ENCODE data around the gene RALGDS. TPM values are rescaled to one million over a fixed set of nuclear protein-coding genes. Genes with fewer than 3 reads are reported as not detected.
"Not testable (repeated sequence)": the region's sequence is repeated elsewhere in the genome, so short reads cannot be mapped to it uniquely, and the experiment has no call there.

The RALGDS gene
- total RNA-seq (100 to 1,000 TPM in 4 of 5 donors, 10 to 100 TPM in 1; 81.0 to 161 (median 137) TPM), total RNA-seq (13.7 to 202 (median 58.0) reads per million in 29 experiments)
- total RNA-seq (2013), result 86.3 TPM

GRCh38 chr9:133121198-133121914 is at the start of gene RALGDS:
RALGDS (minus strand) TSS chr9:133121240; CDS start chr9:133121154, 86 bp downstream.
- DNase-seq (peak; percentile 71 to 95 (median 85)), ATAC-seq (replicated peaks in 1 of 4) (peak; percentile 83 to 87 (median 86))
- H3K9me3 ChIP-seq, result no peaks in the 10 kb centered on the region
- H3K27ac ChIP-seq (ENCODE audit: low read length), result peak within 1 kb of the TSS; percentile 87
- peak within 1 kb of the TSS; percentile 75 to 78 (median 77) for H3K4me3 Mint-ChIP-seq
- CTCF ChIA-PET, result interaction anchor here in 1 of 2 donors (0.5 kb wide), 1 partner anchor 22 kb away, joined by 4 read pairs; no protein-coding TSS in a partner anchor
- peaks cover 2 to 91% of the 10 kb centered on the region in 2 experiments for H3K4me1 ChIP-seq (ENCODE audit: control insufficient read depth in 1 of 2, extremely low read depth in 1 of 2, insufficient read depth in 2 of 2, low read length in 2 of 2)
- H3K4me1 Mint-ChIP-seq, result peaks cover 43 to 89% (median 66%) of the 10 kb centered on the region in 3 donors
- H3K4me3 ChIP-seq (ENCODE audit: control insufficient read depth in 1 of 2, extremely low read depth in 1 of 2, low read length in 1 of 2), result peak within 1 kb of the TSS; percentile 52 to 70
- peak within 1 kb of the TSS; percentile 93 to 95 for H3K27ac Mint-ChIP-seq
- 8% methylated on average over 19 of the region's 53 CpGs for WGBS (ENCODE audit: insufficient coverage)
- H3K9me3 Mint-ChIP-seq, result no peaks in the 10 kb centered on the region
- peaks cover under 1% of the 10 kb centered on the region for H3K36me3 Mint-ChIP-seq
- no peaks in the 10 kb centered on the region for H3K27me3 Mint-ChIP-seq
- peaks cover 0 to 7% of the 10 kb centered on the region in 2 donors for H3K36me3 ChIP-seq (ENCODE audit: control insufficient read depth in 2 of 2, extremely low read depth in 1 of 2, insufficient read depth in 1 of 2, low read length in 1 of 2)
- POLR2A ChIA-PET, result interaction anchor here in 1 of 2 donors (2.0 kb wide), 1 partner anchor 12 kb away, joined by 4 read pairs; no protein-coding TSS in a partner anchor
- H3K27me3 ChIP-seq (replicated peaks in 1 of 2; ENCODE audit: control insufficient read depth in 2 of 2, extremely low read depth in 1 of 2, insufficient read depth in 2 of 2, low read length in 1 of 2), result no peaks in the 10 kb centered on the region

- ChIA-PET CTCF (no interaction called here), POLR2A (no interaction called here)
- H3K4me3 ChIP-seq (ENCODE audit: control insufficient read depth in 1 of 2, extremely low read depth in 1 of 2, low read length in 1 of 2), result no peak overlapping the region
- Mint-ChIP-seq H3K9me3 (no peaks in the 10 kb centered on the region), H3K36me3 (no peaks in the 10 kb centered on the region), H3K4me1 (no peaks in the 10 kb centered on the region), H3K27me3 (peaks cover 0 to 6% of the 10 kb centered on the region in 2 donors), H3K4me3 (no peak overlapping the region), H3K27ac (no peak overlapping the region)
- no peaks in the 10 kb centered on the region for H3K4me1 ChIP-seq (ENCODE audit: control insufficient read depth in 1 of 2, extremely low read depth in 1 of 2, insufficient read depth in 2 of 2, low read length in 2 of 2)
- no peak overlapping the region for H3K27ac ChIP-seq (ENCODE audit: low read length)
- ATAC-seq (replicated peaks in 1 of 4) (no peak), DNase-seq (no peak)
- WGBS (ENCODE audit: insufficient coverage), result 94% methylated on average over 3 of the region's 11 CpGs
- no peaks in the 10 kb centered on the region for H3K9me3 ChIP-seq
- peaks cover 0 to 11% of the 10 kb centered on the region in 2 experiments for H3K27me3 ChIP-seq (replicated peaks in 1 of 2; ENCODE audit: control insufficient read depth in 2 of 2, extremely low read depth in 1 of 2, insufficient read depth in 2 of 2, low read length in 1 of 2)
- no peaks in the 10 kb centered on the region for H3K36me3 ChIP-seq (ENCODE audit: control insufficient read depth in 2 of 2, extremely low read depth in 1 of 2, insufficient read depth in 1 of 2, low read length in 1 of 2)
Observed at GRCh38 chr9:133170716-133171115, 49.7 kb upstream of the RALGDS start.

DNA sequence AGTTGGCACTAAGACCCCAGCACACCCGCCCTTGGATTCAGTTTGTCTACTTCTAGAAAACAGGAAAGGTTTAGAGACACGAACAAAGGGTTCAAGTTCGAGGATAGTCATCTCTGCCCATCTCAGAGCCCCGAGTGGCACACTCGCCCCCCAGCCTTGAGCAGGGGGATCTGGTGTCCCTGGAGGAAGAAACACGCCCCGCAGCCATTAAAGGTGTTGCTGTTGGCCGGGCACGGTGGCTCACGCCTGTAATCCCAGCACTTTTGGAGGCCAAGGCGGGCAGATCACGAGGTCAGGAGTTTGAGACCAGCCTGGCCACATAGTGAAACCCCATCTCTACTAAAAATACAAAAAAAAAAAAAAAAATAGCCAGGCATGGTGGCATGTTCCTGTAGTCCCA is 48.6 kb upstream of the RALGDS start:
- H3K4me1 Mint-ChIP-seq; H3K4me3 Mint-ChIP-seq; H3K27ac Mint-ChIP-seq; H3K27me3 Mint-ChIP-seq; ATAC-seq (replicated peaks in 1 of 4); H3K36me3 Mint-ChIP-seq; CTCF ChIA-PET; DNase-seq; H3K9me3 ChIP-seq; H3K4me3 ChIP-seq (ENCODE audit: control insufficient read depth in 1 of 2, extremely low read depth in 1 of 2, low read length in 1 of 2); H3K4me1 ChIP-seq (ENCODE audit: control insufficient read depth in 1 of 2, extremely low read depth in 1 of 2, insufficient read depth in 2 of 2, low read length in 2 of 2); H3K27ac ChIP-seq (ENCODE audit: low read length); POLR2A ChIA-PET; H3K36me3 ChIP-seq (ENCODE audit: control insufficient read depth in 2 of 2, extremely low read depth in 1 of 2, insufficient read depth in 1 of 2, low read length in 1 of 2); H3K9me3 Mint-ChIP-seq: not testable (repeated sequence)
- peaks cover 0 to 11% of the 10 kb centered on the region in 2 experiments for H3K27me3 ChIP-seq (replicated peaks in 1 of 2; ENCODE audit: control insufficient read depth in 2 of 2, extremely low read depth in 1 of 2, insufficient read depth in 2 of 2, low read length in 1 of 2)
- WGBS (ENCODE audit: insufficient coverage), result 84% methylated on average over 5 of the region's 12 CpGs

GRCh38 chr9:133169102-133169501 is 48.1 kb upstream of the RALGDS start:
- no peaks in the 10 kb centered on the region for H3K9me3 Mint-ChIP-seq
- ATAC-seq (replicated peaks in 1 of 4) (no peak), DNase-seq (no peak)
- H3K4me1 Mint-ChIP-seq, result peaks cover 0 to 2% (median 0%) of the 10 kb centered on the region in 3 donors
- Histone ChIP-seq H3K4me1 (ENCODE audit: control insufficient read depth in 1 of 2, extremely low read depth in 1 of 2, insufficient read depth in 2 of 2, low read length in 2 of 2) (peaks cover 0 to 3% of the 10 kb centered on the region in 2 experiments), H3K27me3 (replicated peaks in 1 of 2; ENCODE audit: control insufficient read depth in 2 of 2, extremely low read depth in 1 of 2, insufficient read depth in 2 of 2, low read length in 1 of 2) (peaks cover 0 to 15% of the 10 kb centered on the region in 2 experiments), H3K36me3 (ENCODE audit: control insufficient read depth in 2 of 2, extremely low read depth in 1 of 2, insufficient read depth in 1 of 2, low read length in 1 of 2) (no peaks in the 10 kb centered on the region), H3K4me3 (ENCODE audit: control insufficient read depth in 1 of 2, extremely low read depth in 1 of 2, low read length in 1 of 2) (no peak overlapping the region), H3K27ac (ENCODE audit: low read length) (no peak overlapping the region), H3K9me3 (no peaks in the 10 kb centered on the region)
- WGBS (ENCODE audit: insufficient coverage), result 93% methylated on average over 4 of the region's 13 CpGs
- no peaks in the 10 kb centered on the region for H3K36me3 Mint-ChIP-seq
- H3K27me3 Mint-ChIP-seq, result peaks cover 0 to 6% of the 10 kb centered on the region in 2 donors
- ChIA-PET POLR2A (no interaction called here), CTCF (no interaction called here)
- H3K4me3 Mint-ChIP-seq, result no peak overlapping the region
- no peak overlapping the region for H3K27ac Mint-ChIP-seq

DNA sequence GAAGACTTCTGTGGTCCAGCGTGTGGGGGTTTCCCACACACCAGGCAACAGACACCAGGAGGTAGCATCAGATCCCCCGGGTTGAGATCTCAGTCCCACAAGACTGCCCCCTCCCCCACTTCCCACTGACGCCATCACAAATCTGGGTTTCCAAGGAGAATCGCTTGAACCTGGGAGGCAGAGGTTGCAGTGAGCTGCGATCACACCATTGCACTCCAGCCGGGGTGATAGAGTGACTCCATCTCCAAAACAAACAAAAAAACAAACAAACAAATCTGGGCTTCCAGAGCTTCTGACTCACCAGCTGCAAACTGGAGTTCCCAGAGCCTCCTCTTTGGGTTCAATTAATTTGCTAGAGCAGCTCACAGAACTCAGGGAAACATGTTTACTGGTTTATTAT is 47.4 kb upstream of the RALGDS start:
- peaks cover 0 to 10% of the 10 kb centered on the region in 2 experiments for H3K4me1 ChIP-seq (ENCODE audit: control insufficient read depth in 1 of 2, extremely low read depth in 1 of 2, insufficient read depth in 2 of 2, low read length in 2 of 2)
- Mint-ChIP-seq H3K9me3 (no peaks in the 10 kb centered on the region), H3K27ac (no peak overlapping the region), H3K36me3 (no peaks in the 10 kb centered on the region), H3K27me3 (peaks cover 0 to 6% of the 10 kb centered on the region in 2 donors), H3K4me3 (no peak overlapping the region), H3K4me1 (peaks cover 0 to 5% (median 3%) of the 10 kb centered on the region in 3 donors)
- DNase-seq (no peak), ATAC-seq (replicated peaks in 1 of 4) (no peak)
- no peaks in the 10 kb centered on the region for H3K36me3 ChIP-seq (ENCODE audit: control insufficient read depth in 2 of 2, extremely low read depth in 1 of 2, insufficient read depth in 1 of 2, low read length in 1 of 2)
- 62% methylated on average over 6 of the region's 6 CpGs for WGBS (ENCODE audit: insufficient coverage)
- no peak overlapping the region for H3K4me3 ChIP-seq (ENCODE audit: control insufficient read depth in 1 of 2, extremely low read depth in 1 of 2, low read length in 1 of 2)
- H3K9me3 ChIP-seq, result no peaks in the 10 kb centered on the region
- no peak overlapping the region for H3K27ac ChIP-seq (ENCODE audit: low read length)
- ChIA-PET CTCF (no interaction called here), POLR2A (interaction anchor here in 1 of 2 donors (0.6 kb wide), 1 partner anchor 1929 kb away, joined by 5 read pairs; no protein-coding TSS in a partner anchor)
- H3K27me3 ChIP-seq (replicated peaks in 1 of 2; ENCODE audit: control insufficient read depth in 2 of 2, extremely low read depth in 1 of 2, insufficient read depth in 2 of 2, low read length in 1 of 2), result peaks cover 0 to 18% of the 10 kb centered on the region in 2 experiments

DNA sequence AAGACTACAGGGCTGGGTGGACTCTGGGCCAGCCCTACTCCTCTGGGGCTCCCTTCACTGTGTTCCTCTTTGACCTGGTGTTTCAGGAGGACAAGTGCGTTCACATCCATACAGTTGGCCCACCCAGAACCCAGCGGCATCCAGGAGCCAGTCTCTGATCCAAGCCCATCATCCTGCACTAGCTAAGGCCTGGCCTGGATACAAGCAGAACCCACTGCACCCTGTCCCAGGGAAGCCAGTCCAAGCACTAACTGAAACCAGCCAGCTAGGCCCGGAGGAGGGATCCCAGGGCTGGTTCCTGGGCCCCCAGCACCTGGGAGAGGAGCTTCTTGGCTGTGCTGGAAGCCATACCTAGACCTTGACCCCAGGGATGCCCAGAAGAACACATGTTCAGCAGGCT is 46.7 kb upstream of the RALGDS start:
- DNase-seq (no peak), ATAC-seq (replicated peaks in 1 of 4) (no peak)
- Mint-ChIP-seq H3K27me3 (peaks cover 0 to 6% of the 10 kb centered on the region in 2 donors), H3K9me3 (no peaks in the 10 kb centered on the region), H3K27ac (no peak overlapping the region), H3K36me3 (no peaks in the 10 kb centered on the region), H3K4me3 (no peak overlapping the region), H3K4me1 (peaks cover 0 to 5% (median 3%) of the 10 kb centered on the region in 3 donors)
- no peak overlapping the region for H3K4me3 ChIP-seq (ENCODE audit: control insufficient read depth in 1 of 2, extremely low read depth in 1 of 2, low read length in 1 of 2)
- 83% methylated on average over 3 of the region's 3 CpGs for WGBS (ENCODE audit: insufficient coverage)
- no peaks in the 10 kb centered on the region for H3K36me3 ChIP-seq (ENCODE audit: control insufficient read depth in 2 of 2, extremely low read depth in 1 of 2, insufficient read depth in 1 of 2, low read length in 1 of 2)
- peaks cover 0 to 17% of the 10 kb centered on the region in 2 experiments for H3K4me1 ChIP-seq (ENCODE audit: control insufficient read depth in 1 of 2, extremely low read depth in 1 of 2, insufficient read depth in 2 of 2, low read length in 2 of 2)
- peaks cover 0 to 24% of the 10 kb centered on the region in 2 experiments for H3K27me3 ChIP-seq (replicated peaks in 1 of 2; ENCODE audit: control insufficient read depth in 2 of 2, extremely low read depth in 1 of 2, insufficient read depth in 2 of 2, low read length in 1 of 2)
- H3K9me3 ChIP-seq, result no peaks in the 10 kb centered on the region
- CTCF ChIA-PET, result interaction anchor here in 1 of 2 donors (1.2 kb wide), 1 partner anchor 8 kb away, joined by 5 read pairs; no protein-coding TSS in a partner anchor
- POLR2A ChIA-PET, result interaction anchor here in 1 of 2 donors (0.6 kb wide), 1 partner anchor 1930 kb away, joined by 5 read pairs; no protein-coding TSS in a partner anchor
- H3K27ac ChIP-seq (ENCODE audit: low read length), result no peak overlapping the region
